BJ (cell line): ENCODE measurements around the gene HSBP1. TPM values are rescaled to one million over a fixed set of nuclear protein-coding genes. Genes with fewer than 3 reads are reported as not detected.

Source experiments
- CTCF ChIA-PET: fragments of 350-600 bp; formaldehyde crosslinking; extraction: SDS; loops from one replicate; lab custom pipeline; 2021; ENCODE audit warnings: antibody characterized with exemption, inconsistent platforms; lab: Yijun Ruan, JAX
- POLR2A ChIA-PET: fragments of 300-600 bp; sonication (Branson Sonifier 250); formaldehyde crosslinking; extraction: SDS; loops from one replicate; lab custom pipeline; 2021; ENCODE audit warnings: antibody characterized with exemption; lab: Charles Lee
- DNase-seq: peaks from one replicate; pipeline ENCODE4 v3.0.0-alpha.2; 2011; ENCODE audit warnings: low read depth
- H3K27me3 ChIP-seq: 2 replicates; pipeline ENCODE4 v1.6.0; 2011; ENCODE audit warnings: low read length; ENCODE audit not compliant: control insufficient read depth, insufficient read depth
- H3K36me3 ChIP-seq: 2 replicates; pipeline ENCODE4 v1.5.1; 2011; ENCODE audit warnings: low read length; ENCODE audit not compliant: control insufficient read depth, insufficient read depth
- H3K4me3 ChIP-seq: 2 replicates; pipeline ENCODE4 v1.5.1; 2011; ENCODE audit warnings: low read depth, mild to moderate bottlenecking, control low read depth, low read length
- polyA plus RNA-seq: library from polyadenylated mRNA; depleted of rRNA; stranded (reverse); fragments of >200 nt; gene quantifications from 2 replicates; pipeline ENCODE4 v1.2.3, GENCODE V29; 2011
- TF ChIP-seq, protein P1 (sequence below): IDR thresholded peaks from 2 replicates; pipeline ENCODE4 v1.5.1; 2011; ENCODE audit warnings: low read depth, mild to moderate bottlenecking, control low read depth, inconsistent platforms, low read length, moderate library complexity; ENCODE audit not compliant: insufficient read depth

HSBP1 gene
- polyA plus RNA-seq, 1 experiment: 165 TPM

DNA sequence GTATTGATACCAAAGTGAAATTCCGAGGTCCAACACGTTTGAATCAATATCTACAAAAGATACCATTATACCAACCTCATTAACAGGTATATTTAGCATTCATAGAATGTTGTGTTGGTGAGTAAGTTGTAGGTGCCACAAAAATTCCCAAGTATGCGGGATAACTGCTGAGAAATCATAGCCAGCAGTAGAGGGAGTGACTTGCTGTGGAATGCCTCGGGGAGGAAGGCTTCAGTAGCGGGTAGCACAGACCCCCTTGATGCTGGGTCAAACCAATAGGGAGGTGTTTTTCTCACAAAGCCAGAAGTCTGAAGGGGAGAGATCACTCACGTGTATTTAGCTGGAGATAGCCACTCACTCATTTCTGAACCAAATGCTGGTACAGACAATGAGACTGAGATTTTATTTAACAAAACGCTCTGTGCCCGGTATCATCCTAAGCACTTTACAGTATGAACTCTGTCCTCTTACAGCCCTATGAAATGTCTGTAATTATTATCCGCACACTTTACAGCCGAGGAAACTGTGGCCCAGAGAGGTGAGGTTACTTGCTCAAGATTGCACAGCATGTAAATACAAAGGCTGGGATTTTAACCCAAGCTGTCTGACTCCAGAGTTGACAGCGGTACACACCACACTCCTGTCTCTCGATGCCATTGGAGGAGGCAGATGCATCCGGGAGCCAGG lies 23.1 kb downstream of the HSBP1 start:
- ChIA-PET CTCF (no interaction called here), POLR2A (no interaction called here)
- Histone ChIP-seq H3K36me3 (no peaks in the 10 kb centered on the region), H3K27me3 (peaks cover 1% of the 10 kb centered on the region; the same call in 1 of the 2 replicates), H3K4me3 (no peak overlapping the region)
- no peak for DNase-seq
- TF ChIP-seq, protein P1, sequence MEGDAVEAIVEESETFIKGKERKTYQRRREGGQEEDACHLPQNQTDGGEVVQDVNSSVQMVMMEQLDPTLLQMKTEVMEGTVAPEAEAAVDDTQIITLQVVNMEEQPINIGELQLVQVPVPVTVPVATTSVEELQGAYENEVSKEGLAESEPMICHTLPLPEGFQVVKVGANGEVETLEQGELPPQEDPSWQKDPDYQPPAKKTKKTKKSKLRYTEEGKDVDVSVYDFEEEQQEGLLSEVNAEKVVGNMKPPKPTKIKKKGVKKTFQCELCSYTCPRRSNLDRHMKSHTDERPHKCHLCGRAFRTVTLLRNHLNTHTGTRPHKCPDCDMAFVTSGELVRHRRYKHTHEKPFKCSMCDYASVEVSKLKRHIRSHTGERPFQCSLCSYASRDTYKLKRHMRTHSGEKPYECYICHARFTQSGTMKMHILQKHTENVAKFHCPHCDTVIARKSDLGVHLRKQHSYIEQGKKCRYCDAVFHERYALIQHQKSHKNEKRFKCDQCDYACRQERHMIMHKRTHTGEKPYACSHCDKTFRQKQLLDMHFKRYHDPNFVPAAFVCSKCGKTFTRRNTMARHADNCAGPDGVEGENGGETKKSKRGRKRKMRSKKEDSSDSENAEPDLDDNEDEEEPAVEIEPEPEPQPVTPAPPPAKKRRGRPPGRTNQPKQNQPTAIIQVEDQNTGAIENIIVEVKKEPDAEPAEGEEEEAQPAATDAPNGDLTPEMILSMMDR: no peak

GRCh38 chr16:83831456-83831987 lies 23.7 kb downstream of the HSBP1 start:
- TF ChIP-seq, protein P1: no peak
- CTCF ChIA-PET: interaction anchor here (0.6 kb wide), 1 partner anchor 279 kb away, joined by 3 read pairs; no protein-coding TSS in a partner anchor
- POLR2A ChIA-PET: no interaction called here
- Histone ChIP-seq H3K36me3 (no peaks in the 10 kb centered on the region), H3K27me3 (peaks cover 1% of the 10 kb centered on the region; the same call in 1 of the 2 replicates), H3K4me3 (no peak overlapping the region)
- no peak for DNase-seq

- TF ChIP-seq, protein P1: no peak
- no peak for DNase-seq
- H3K27me3 ChIP-seq: peaks cover 1% of the 10 kb centered on the region; the same call in 1 of the 2 replicates
- ChIA-PET CTCF (interaction anchor here (1.0 kb wide), 1 partner anchor 9 kb away, joined by 3 read pairs; no protein-coding TSS in a partner anchor), POLR2A (no interaction called here)
- H3K36me3 ChIP-seq: no peaks in the 10 kb centered on the region
- H3K4me3 ChIP-seq: no peak overlapping the region
Measured at GRCh38 chr16:83833921-83834320, 26.1 kb downstream of the HSBP1 start.

GRCh38 chr16:83835586-83836566 lies 28.1 kb downstream of the HSBP1 start:
- DNase-seq: peak; percentile 13
- no peaks in the 10 kb centered on the region for H3K36me3 ChIP-seq
- H3K27me3 ChIP-seq: peaks cover 1% of the 10 kb centered on the region
- POLR2A ChIA-PET: no interaction called here
- no peak overlapping the region for H3K4me3 ChIP-seq
- CTCF ChIA-PET: interaction anchor here (0.6 to 1.2 kb wide), 2 partner anchors 9 to 658 kb away, joined by 3 to 4 read pairs; no protein-coding TSS in a partner anchor
- TF ChIP-seq, protein P1: no peak
